Measurements from ENCODE around the gene ABHD11. TPM values are rescaled to one million over a fixed set of nuclear protein-coding genes. Genes with fewer than 3 reads are reported as not detected.
A peak's percentile ranks its signal among the peaks of the same experiment; 100 is the strongest.

Gene ABHD11
- total and polyA plus RNA-seq, 9 of the 15 experiments (the other 6 are each of a cell fraction or from before 2014, with no cell fraction given) = 7.7 to 44.2 (median 18.9) TPM

DNA sequence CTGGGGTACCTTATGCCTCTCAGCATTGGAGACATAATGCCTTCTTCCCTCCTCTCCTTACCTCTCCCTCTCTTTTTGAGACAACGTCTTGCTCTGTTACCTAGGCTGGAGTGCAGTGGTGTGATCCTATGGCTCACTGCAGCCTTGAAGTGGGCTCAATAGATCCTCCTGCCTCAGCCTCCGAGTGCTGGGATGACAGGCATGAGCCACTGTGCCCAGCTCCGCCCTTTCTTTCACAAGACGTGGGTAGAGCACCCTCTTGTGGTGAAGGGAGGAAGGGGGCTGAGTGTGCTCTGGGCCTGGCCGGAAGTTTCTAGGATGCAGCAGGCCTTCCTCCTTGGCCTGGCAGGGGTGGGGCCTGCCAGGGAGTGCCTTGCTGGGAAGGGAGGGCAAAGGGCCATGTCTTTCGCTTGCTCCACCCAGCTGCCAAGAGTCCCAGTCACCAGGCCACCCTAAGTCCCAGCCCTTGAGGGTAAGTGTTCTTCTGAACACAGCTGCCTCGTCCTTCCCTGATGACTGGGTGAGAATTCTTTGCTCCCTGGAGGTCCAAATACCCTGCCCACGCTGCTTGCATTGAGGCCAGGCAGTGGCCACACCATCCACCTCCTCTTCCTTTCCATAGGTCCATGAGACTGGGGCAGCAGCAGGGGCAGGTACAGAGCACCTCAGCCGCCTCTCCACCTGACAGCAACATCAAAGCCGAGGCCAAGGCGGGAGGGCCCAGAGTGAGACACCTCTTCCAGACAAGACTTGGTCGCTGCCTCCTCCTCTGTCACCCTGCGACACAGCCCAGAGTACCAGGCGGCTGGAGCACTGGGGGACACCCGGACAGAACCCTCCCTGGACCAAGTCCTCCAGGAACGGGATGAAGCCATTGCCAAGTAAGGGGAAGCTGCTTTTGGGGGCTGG is 3.7 kb downstream of the ABHD11 start (continued):
- TF ChIP-seq KAT7 (CRISPR knock-in tag; IDR thresholded peaks at IDR 0.05; ENCODE audit: borderline replicate concordance) (peak; percentile 8; the same call in 1 of the 2 replicates), MTF1 (CRISPR knock-in tag; IDR thresholded peaks at IDR 0.05; ENCODE audit: borderline replicate concordance) (no peak), PHF20 (IDR thresholded peaks at IDR 0.05; ENCODE audit: partially characterized antibody) (no peak), SREBF2 (CRISPR knock-in tag; IDR thresholded peaks at IDR 0.05) (no peak), POLR2B (IDR thresholded peaks at IDR 0.05; ENCODE audit: low read depth, partially characterized antibody) (peak; percentile 67), HDAC6 (IDR thresholded peaks at IDR 0.05; ENCODE audit: low read depth, low read length) (no peak), E2F4 (CRISPR knock-in tag; IDR thresholded peaks at IDR 0.05; ENCODE audit: low read depth) (no peak), SFPQ (IDR thresholded peaks at IDR 0.05; ENCODE audit: low read depth, low read length) (no peak), EGR1 (conservative IDR thresholded peaks at IDR 0.05) (no peak), THAP12 (CRISPR knock-in tag; IDR thresholded peaks at IDR 0.05) (peak; percentile 51; the same call in 1 of the 2 replicates), NR2C2 (CRISPR knock-in tag; IDR thresholded peaks at IDR 0.05) (no peak), NR2C2 (tag; IDR thresholded peaks at IDR 0.05) (no peak), ZNF583 (CRISPR knock-in tag; IDR thresholded peaks at IDR 0.05) (0 out of 2 replicates have a peak, but pooled peaks have one; percentile 52), MAFK (IDR thresholded peaks at IDR 0.05; ENCODE audit: low read length) (no peak), ZHX1 (conservative IDR thresholded peaks at IDR 0.05; ENCODE audit: low read length) (no peak)
- TF ChIP-seq, protein P1, sequence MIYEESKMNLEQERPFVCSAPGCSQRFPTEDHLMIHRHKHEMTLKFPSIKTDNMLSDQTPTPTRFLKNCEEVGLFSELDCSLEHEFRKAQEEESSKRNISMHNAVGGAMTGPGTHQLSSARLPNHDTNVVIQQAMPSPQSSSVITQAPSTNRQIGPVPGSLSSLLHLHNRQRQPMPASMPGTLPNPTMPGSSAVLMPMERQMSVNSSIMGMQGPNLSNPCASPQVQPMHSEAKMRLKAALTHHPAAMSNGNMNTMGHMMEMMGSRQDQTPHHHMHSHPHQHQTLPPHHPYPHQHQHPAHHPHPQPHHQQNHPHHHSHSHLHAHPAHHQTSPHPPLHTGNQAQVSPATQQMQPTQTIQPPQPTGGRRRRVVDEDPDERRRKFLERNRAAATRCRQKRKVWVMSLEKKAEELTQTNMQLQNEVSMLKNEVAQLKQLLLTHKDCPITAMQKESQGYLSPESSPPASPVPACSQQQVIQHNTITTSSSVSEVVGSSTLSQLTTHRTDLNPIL (CRISPR knock-in tag; IDR thresholded peaks at IDR 0.05) = no peak

Data from K562 (cell line).